Activated T-cell treated with anti-CD3 and anti-CD28 coated beads for 4 hours (primary cell): ENCODE data around the gene SLC44A2.

Experiments
- DNase-seq: peaks from one replicate; pipeline ENCODE4 v3.0.0-alpha.2; 2020

The SLC44A2 gene

DNA sequence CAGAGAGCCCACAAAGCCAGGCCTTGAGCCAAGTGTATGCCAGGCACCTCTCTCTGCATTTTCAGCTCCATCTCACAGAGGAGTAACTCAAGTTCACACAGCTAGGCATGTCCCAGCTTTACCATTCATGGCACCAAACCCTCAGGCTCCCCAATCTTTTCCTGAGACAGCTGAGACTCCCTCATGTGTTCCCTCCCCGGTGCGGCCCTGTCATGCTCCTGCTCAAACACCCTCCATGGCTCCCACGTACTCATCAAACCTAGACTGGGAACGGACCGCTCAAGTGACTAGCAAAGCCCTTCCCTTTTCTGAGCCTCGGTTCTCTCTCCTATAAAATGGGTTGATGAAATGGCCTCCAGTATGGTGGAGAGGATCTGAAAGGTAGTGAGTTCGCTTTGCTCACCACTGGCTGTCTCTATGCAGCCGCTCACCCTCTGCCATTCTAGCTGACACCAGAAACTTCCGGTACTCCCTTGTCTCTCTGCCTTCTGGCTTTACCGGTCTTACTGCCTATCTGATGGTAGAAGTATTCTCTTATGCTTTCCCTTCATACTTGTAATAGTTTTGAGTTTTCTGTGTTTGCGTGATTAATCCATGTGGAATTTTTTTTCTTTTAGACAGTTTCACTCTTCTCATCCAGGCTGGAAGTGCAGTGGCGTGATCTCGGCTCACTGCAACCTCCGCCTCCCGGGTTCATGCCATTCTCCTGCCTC is 7.8 kb upstream of the SLC44A2 start:
- no peak for DNase-seq

GRCh38 chr19:10618846-10619245 is 6.5 kb upstream of the SLC44A2 start:
- DNase-seq: no peak

DNA sequence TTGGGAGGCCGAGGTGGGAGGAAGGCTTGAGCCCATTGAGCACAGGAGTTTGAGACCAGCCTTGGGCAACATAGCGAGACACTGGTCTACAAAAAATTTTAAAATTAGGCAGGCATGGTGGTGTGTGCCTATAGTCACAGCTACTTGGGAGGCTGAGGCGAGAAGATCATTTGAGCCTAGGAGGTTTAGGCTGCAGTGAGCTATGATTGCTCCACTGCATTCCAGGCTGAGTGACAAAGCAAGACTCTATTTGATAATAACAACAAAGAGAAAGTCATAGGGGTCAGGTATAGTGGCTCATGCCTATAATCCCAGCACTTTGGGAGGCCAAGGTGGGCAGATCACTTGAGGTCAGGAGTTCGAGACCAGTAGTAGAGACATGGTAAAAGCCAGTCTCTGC is 4.6 kb upstream of the SLC44A2 start:
- DNase-seq: no peak

- no peak for DNase-seq
Observed at GRCh38 chr19:10621966-10622365, 3.4 kb upstream of the SLC44A2 start.

GRCh38 chr19:10624585-10624984 is 768 bp upstream of the SLC44A2 start:
- DNase-seq: no peak

- DNase-seq: no peak
Observed at GRCh38 chr19:10625762-10626138, 397 bp downstream of the SLC44A2 start.

DNA sequence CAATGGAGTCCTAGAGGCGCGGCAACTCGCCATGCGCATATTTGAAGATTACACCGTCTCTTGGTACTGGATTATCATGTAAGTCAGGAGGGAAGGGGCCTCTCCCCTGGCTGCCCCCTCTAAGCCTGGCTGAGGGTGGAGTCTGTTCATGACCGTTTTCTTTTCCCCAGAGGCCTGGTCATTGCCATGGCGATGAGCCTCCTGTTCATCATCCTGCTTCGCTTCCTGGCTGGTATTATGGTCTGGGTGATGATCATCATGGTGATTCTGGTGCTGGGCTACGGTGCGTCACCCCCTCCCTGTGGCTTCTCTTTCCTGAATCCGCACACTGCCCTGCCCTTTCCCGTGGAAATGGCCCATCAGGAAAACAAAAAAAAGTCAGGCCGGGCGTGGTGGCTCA is 6.5 kb downstream of the SLC44A2 start:
- no peak for DNase-seq

GRCh38 chr19:10634430-10634829 is 9.1 kb downstream of the SLC44A2 start:
- no peak for DNase-seq

DNA sequence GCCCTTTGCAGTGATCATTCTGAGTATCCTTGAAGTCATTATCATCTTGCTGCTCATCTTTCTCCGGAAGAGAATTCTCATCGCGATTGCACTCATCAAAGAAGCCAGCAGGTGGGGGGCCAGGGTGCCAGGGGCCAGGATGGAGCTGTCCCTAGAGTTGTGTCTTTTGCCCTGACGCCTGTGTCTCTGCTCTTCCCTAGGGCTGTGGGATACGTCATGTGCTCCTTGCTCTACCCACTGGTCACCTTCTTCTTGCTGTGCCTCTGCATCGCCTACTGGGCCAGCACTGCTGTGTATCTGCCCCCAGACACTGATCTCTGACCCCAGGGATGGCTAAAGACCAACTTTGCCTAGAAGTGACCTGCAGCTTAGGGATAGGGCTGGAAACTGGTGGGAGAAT is 9.6 kb downstream of the SLC44A2 start:
- no peak for DNase-seq

- no peak for DNase-seq
Observed at GRCh38 chr19:10636304-10636972, 11.1 kb downstream of the SLC44A2 start.

- DNase-seq: no peak
Observed at GRCh38 chr19:10637894-10638293, 12.5 kb downstream of the SLC44A2 start.

GRCh38 chr19:10639836-10640235 is 14.5 kb downstream of the SLC44A2 start:
- no peak for DNase-seq

DNA sequence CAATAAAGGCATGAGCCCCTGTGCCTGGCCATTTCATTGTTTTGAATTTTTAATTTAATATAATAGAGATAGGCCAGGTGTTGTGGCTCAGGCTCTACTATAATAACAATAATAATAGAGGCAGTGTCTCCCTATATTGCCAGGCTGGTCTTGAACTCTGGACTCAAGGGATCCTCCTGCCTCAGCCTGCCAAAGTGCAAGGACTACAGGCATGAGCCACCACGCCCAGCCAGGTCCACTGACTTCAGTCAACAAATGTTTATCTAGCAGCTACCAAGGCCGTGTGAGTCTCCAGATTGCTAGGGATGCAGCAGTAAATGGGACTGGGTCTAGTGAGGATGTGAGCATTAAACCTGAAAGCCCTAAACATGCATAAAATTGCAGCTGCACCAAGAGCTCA is 15.0 kb downstream of the SLC44A2 start:
- no peak for DNase-seq

GRCh38 chr19:10641248-10641647 is 15.9 kb downstream of the SLC44A2 start:
- DNase-seq: no peak

DNA sequence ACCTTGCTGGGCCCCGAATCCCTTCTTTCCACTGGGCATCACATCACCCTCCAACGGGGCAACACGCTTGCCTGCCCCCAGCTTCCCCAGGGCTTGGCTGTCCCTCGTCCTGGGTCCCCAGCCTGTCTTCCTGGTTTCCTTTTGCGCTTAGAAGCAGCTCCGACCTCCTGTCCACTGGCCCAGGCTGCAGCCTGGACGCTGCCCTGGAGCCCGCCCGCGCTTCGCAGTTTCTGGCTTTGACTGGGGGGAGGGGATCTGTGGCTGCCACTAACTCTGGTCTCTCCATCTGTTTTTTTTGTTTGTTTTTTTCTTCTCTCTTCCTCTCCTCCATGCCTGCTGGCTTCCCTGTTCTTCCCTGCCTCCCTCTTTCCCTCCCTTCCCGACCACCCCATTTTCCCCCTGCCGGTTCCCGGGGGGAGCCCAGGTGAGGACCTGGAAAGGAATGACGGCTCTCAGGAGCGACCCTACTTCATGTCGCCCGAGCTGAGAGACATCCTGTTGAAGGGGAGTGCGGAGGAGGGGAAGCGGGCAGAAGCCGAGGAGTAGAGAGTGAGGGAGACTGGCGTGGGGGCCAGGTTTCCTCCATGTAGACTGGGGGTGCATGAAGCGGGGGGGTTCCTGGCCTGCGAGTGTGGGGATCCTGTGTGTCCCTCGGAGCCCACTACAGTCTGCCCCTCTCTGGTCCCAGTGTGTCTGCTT is 17.3 kb downstream of the SLC44A2 start:
- no peak for DNase-seq

DNA sequence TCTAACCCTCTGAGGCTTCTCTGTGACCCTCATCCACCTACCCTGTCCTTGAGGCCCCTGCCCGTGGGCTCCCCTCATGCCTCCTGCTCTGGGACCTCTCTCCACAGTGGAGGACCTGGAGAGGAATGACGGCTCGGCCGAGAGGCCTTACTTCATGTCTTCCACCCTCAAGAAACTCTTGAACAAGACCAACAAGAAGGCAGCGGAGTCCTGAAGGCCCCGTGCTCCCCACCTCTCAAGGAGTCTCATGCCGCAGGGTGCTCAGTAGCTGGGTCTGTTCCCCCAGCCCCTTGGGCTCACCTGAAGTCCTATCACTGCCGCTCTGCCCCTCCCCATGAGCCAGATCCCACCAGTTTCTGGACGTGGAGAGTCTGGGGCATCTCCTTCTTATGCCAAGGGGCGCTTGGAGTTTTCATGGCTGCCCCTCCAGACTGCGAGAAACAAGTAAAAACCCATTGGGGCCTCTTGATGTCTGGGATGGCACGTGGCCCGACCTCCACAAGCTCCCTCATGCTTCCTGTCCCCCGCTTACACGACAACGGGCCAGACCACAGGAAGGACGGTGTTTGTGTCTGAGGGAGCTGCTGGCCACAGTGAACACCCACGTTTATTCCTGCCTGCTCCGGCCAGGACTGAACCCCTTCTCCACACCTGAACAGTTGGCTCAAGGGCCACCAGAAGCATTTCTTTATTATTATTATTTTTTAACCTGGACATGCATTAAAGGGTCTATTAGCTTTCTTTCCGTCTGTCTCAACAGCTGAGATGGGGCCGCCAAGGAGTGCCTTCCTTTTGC is 18.0 kb downstream of the SLC44A2 start:
- DNase-seq: no peak

GRCh38 chr19:10643968-10644259 is 18.6 kb downstream of the SLC44A2 start:
- DNase-seq: no peak

GRCh38 chr19:10644260-10645007 is 19.1 kb downstream of the SLC44A2 start:
- peak; percentile 83 for DNase-seq

GRCh38 chr19:10646456-10647159 is 21.3 kb downstream of the SLC44A2 start:
- DNase-seq: no peak

DNA sequence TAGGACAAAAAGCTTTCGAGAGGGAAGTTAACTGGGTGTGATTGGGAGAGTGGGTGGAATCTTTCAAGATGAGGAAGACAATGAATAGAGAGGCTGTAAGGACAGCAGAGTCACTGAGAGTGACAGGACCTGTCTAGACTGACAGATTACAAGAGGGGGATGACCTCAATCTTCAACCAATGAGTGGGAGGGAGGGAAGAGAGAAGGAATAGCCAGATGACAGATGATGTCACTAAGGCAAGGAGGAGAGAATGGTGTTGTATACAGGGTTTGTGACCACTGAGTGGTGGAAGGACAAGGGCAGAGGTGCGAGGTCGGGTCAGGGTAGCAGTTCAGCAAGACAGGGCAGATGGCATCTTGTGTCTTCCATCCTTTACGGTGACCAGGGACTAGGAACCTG is 23.0 kb downstream of the SLC44A2 start:
- no peak for DNase-seq

DNA sequence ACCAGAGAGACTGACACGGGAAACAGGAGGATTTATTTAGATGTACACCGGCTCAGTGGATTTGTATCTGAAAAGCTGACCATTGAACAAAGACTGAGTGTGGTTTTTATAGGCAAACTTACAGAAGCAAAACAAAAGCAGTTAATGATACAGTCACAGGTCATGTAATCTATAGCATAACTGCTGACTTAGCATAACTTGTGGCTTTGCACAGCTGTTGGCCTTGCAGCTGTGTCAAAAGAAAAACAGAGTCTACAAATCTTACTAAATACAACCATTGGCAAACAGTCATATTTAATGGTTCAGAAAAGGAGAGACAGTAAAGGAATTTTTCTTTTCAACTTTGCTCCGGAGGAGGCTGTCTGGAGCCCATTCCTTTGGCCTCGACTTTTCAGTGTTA is 26.5 kb downstream of the SLC44A2 start:
- no peak for DNase-seq

DNA sequence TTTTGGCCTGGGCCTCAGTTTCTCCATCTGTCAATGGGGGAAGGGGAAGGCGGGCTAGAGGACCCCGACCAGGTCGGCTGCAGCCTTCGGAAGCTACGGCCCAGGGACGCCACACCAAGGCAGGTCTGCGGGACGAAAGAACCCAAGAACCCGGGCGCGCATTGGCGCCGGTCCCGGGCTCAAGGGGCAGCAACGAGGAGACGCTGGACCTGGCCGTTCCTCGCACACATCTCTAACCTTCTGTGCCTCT is 28.1 kb downstream of the SLC44A2 start:
- no peak for DNase-seq
